Kidney epithelial cell (primary cell): ENCODE data around the gene ETNK1. TPM values are rescaled to one million over a fixed set of nuclear protein-coding genes. Genes with fewer than 3 reads are reported as not detected.
A peak's percentile ranks its signal among the peaks of the same experiment; 100 is the strongest.

Source experiments
- DNase-seq: peaks from one replicate; pipeline ENCODE4 v3.0.0-alpha.2; 2010; ENCODE audit warnings: low read depth
- H3K27me3 ChIP-seq: 2 replicates; pipeline ENCODE4 v1.6.0; 2011; ENCODE audit warnings: low read length; ENCODE audit not compliant: control insufficient read depth, insufficient read depth
- H3K36me3 ChIP-seq: 2 replicates; pipeline ENCODE4 v1.5.1; 2011; ENCODE audit warnings: low read length; ENCODE audit not compliant: control insufficient read depth, insufficient read depth
- H3K4me3 ChIP-seq: 2 replicates; pipeline ENCODE4 v1.5.1; 2011; ENCODE audit warnings: low read depth, mild to moderate bottlenecking, control low read depth, low read length
- total RNA-seq: library from RNA; depleted of rRNA; stranded (reverse); fragments of >200 nt; gene quantifications from 2 replicates; pipeline ENCODE4 v1.2.3, GENCODE V29; 2015
- TF ChIP-seq, protein P1 (sequence below): IDR thresholded peaks from 2 replicates; pipeline ENCODE4 v1.5.1; 2011; ENCODE audit warnings: mild to moderate bottlenecking, moderate library complexity, low read length, control low read depth, inconsistent platforms; ENCODE audit not compliant: insufficient read depth, poor library complexity, severe bottlenecking

Gene ETNK1
- total RNA-seq, 1 donor from 2014 or later, result 27.4 TPM

DNA sequence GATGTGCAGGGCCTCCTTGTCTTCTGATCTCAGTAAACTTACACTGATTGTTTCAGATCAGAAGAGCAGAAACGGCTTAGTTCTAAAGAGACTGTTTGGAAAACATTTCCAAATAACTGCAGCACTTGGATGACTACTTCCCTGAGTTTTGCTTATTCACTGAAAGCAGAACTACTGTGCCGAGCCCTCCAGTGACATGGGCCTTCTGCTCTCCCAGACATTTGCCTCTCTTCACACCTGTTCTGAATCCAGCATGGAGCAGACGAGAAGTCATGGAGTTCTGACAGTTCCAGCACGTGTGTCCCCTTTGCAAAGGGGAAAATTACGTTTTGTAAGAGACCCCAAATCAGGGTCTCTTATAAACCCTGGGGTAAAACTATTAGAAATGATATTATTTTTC, 31.4 kb downstream of the ETNK1 start:
- TF ChIP-seq, protein P1, sequence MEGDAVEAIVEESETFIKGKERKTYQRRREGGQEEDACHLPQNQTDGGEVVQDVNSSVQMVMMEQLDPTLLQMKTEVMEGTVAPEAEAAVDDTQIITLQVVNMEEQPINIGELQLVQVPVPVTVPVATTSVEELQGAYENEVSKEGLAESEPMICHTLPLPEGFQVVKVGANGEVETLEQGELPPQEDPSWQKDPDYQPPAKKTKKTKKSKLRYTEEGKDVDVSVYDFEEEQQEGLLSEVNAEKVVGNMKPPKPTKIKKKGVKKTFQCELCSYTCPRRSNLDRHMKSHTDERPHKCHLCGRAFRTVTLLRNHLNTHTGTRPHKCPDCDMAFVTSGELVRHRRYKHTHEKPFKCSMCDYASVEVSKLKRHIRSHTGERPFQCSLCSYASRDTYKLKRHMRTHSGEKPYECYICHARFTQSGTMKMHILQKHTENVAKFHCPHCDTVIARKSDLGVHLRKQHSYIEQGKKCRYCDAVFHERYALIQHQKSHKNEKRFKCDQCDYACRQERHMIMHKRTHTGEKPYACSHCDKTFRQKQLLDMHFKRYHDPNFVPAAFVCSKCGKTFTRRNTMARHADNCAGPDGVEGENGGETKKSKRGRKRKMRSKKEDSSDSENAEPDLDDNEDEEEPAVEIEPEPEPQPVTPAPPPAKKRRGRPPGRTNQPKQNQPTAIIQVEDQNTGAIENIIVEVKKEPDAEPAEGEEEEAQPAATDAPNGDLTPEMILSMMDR, result no peak
- DNase-seq, result no peak
- H3K36me3 ChIP-seq, result no peaks in the 10 kb centered on the region
- H3K27me3 ChIP-seq, result no peaks in the 10 kb centered on the region
- H3K4me3 ChIP-seq, result no peak overlapping the region

DNA sequence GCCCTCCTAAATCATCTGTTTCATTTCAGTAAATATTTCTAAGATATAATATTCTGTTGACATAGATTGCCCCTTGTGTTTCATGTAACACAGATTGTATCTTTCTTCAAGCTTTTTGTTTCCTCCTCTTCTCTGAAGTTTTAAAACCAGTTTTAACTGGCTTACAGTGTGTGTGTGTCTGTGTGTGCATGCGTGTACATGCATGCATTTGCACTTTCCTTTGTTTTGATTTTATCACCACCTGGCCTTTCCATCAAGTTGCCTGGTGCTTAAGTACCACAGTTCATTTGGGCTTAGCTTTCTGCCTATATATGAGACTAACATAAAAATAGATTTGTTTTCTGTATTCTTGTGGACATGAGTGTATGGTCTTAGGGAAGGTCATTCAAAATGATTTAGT, 31.9 kb downstream of the ETNK1 start:
- DNase-seq, result no peak
- no peaks in the 10 kb centered on the region for H3K27me3 ChIP-seq
- no peaks in the 10 kb centered on the region for H3K36me3 ChIP-seq
- H3K4me3 ChIP-seq, result no peak overlapping the region
- TF ChIP-seq, protein P1, result no peak

DNA sequence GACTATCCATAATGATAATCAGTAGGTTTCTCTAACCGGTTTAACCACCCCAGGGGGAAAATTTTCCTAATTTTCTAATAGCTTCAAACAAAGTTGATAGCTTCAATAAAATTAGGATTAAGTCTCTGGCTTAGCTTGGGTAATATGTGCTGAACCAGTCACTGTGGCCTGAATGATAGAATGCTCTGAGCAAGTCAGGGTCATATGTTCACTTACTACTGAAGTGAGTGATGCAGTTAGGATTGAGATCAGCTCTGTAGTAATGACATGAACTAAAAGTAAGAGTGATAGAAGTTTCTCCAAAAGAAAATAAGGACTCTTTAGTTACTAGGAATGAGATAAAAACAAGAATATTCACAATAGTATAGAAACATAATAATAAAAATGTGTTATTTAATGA, 32.6 kb downstream of the ETNK1 start:
- Histone ChIP-seq H3K4me3 (no peak overlapping the region), H3K27me3 (no peaks in the 10 kb centered on the region), H3K36me3 (no peaks in the 10 kb centered on the region)
- TF ChIP-seq, protein P1, result no peak
- DNase-seq, result peak; percentile 7

DNA sequence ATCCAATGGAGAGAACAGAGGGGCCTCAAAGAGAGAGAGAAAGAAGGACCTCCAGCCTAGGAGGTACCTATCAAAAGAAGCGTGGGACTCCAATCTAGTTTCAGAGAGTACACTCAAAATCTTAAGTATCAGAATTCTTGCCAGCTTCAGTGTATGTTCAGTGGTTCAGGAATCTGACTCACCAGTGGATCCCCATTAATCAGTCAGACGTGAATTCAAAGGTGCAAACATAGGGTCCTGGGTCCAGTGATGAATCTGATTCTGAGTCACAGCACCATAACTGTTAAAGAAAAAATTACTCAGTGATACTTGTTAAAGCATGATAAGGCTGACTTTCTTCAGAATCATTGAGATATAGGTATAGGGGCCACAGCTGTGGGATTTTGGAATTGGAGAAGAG, 33.2 kb downstream of the ETNK1 start:
- TF ChIP-seq, protein P1, result no peak
- Histone ChIP-seq H3K4me3 (no peak overlapping the region), H3K36me3 (no peaks in the 10 kb centered on the region), H3K27me3 (no peaks in the 10 kb centered on the region)
- DNase-seq, result peak; percentile 60

DNA sequence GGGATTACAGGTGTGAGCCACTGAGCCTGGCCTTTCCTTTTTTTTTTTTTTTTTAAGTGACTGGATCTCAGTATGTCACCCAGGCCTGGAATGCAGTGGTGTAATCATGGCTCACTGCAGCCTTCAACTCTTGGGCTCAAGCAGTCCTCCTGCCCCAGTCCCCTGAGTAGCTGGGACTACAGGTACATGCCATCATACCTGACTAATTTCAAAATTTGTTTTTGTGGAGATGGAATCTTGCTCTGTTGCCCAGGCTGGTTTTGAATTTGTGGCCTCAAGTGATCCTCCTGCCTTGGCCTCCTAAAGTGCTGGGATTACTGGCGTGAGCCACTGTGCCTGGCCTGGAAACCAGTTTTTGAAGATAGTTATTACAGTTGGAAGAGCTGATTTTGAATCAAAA, 37.4 kb downstream of the ETNK1 start:
- no peaks in the 10 kb centered on the region for H3K36me3 ChIP-seq
- no peaks in the 10 kb centered on the region for H3K27me3 ChIP-seq
- no peak overlapping the region for H3K4me3 ChIP-seq
- DNase-seq, result no peak
- TF ChIP-seq, protein P1, result no peak

DNA sequence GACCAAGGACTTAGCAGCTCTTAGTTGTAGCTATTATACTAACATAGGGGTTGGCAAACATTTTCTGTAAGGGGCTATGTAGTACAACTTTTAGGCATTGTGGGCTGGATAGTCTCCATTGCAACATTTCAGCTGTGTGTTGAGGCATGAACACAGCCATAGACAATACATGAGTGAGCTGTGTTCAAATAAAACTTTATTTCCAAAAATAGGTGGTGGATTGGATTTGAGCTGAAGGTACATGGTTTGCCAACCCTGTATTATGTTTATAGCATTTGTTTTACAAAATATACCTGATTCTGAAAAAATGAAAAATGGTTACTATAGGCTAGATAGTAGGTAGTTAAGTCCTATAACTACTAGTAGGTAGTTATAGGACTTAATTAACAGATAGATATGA, 40.5 kb downstream of the ETNK1 start:
- no peak for DNase-seq
- no peaks in the 10 kb centered on the region for H3K36me3 ChIP-seq
- TF ChIP-seq, protein P1, result no peak
- no peaks in the 10 kb centered on the region for H3K27me3 ChIP-seq
- H3K4me3 ChIP-seq, result no peak overlapping the region
